ENCODE data around the gene CCDC142. TPM values are rescaled to one million over a fixed set of nuclear protein-coding genes. Genes with fewer than 3 reads are reported as not detected.

CCDC142 gene
- total and polyA plus RNA-seq, 9 donors, result 3.7 to 31.1 (median 21.7) TPM

GRCh38 chr2:74424995-74425406 is 57.8 kb downstream of the CCDC142 start:
- Histone ChIP-seq H3K4me1 (ENCODE audit: insufficient read depth) (peaks cover 3% of the 10 kb centered on the region), H3K27ac (no peak overlapping the region), H3K4me3 (no peak overlapping the region), H3K36me3 (no peaks in the 10 kb centered on the region), H3K9me3 (no peaks in the 10 kb centered on the region), H3K27me3 (no peaks in the 10 kb centered on the region)
- WGBS, 3 donors, result 69 to 74% (median 72%) methylated on average over 5 of the region's 5 CpGs
- no peak for TF ChIP-seq CTCF (IDR thresholded peaks at IDR 0.05)
- TF ChIP-seq POLR2A (IDR thresholded peaks at IDR 0.05), result no peak
- no peak for TF ChIP-seq EP300 (IDR thresholded peaks at IDR 0.05)
- intact Hi-C loops (cut with DNase I), result no loop called here
- DNase-seq, result no peak

- WGBS, 3 donors, result 66 to 76% (median 73%) methylated on average over 5 of the region's 5 CpGs
- no peak overlapping the region for H3K27ac ChIP-seq
- peaks cover 3% of the 10 kb centered on the region for H3K4me1 ChIP-seq (ENCODE audit: insufficient read depth)
- H3K9me3 ChIP-seq, result no peaks in the 10 kb centered on the region
- H3K4me3 ChIP-seq, result no peak overlapping the region
- no peaks in the 10 kb centered on the region for H3K36me3 ChIP-seq
- TF ChIP-seq POLR2A (IDR thresholded peaks at IDR 0.05) (no peak), CTCF (IDR thresholded peaks at IDR 0.05) (no peak), EP300 (IDR thresholded peaks at IDR 0.05) (no peak)
- intact Hi-C loops (cut with DNase I), result no loop called here
- no peaks in the 10 kb centered on the region for H3K27me3 ChIP-seq
- DNase-seq, result no peak
These were observed 58.4 kb downstream of the CCDC142 start for GRCh38 chr2:74424139-74424992.

Other genes starting within 250 kb of the CCDC142 start
- gene SLC4A5, start 139.6 kb downstream of the CCDC142 start, total RNA-seq, result 1 to 10 TPM; 1.5 to 6.3 (median 2.7) TPM
- 1 to 10 TPM; 1.1 to 1.4 TPM for gene SLC4A5, start 139.6 kb downstream of the CCDC142 start, polyA plus RNA-seq
- 100 to 1,000 TPM in 5 of 7 donors, 10 to 100 TPM in 2; 58.5 to 127 (median 111) TPM for gene DCTN1, start 102.7 kb downstream of the CCDC142 start, total RNA-seq
- gene DCTN1, start 102.7 kb downstream of the CCDC142 start, polyA plus RNA-seq, result 100 to 1,000 TPM in 1 of 2 donors, 10 to 100 TPM in 1; 59.5 to 108 TPM
- gene C2orf81, start 61.4 kb downstream of the CCDC142 start, total RNA-seq, result 1 to 10 TPM; 1.3 to 9.9 (median 4.5) TPM
- 1 to 10 TPM in 1 of 2 donors, under 1 TPM in 1; 0.85 to 5.1 TPM for gene C2orf81, start 61.4 kb downstream of the CCDC142 start, polyA plus RNA-seq
- gene WDR54, start 61.3 kb downstream of the CCDC142 start, total RNA-seq, result 10 to 100 TPM in 6 of 7 donors, 1 to 10 TPM in 1; 8.8 to 41.6 (median 16.2) TPM
- gene WDR54, start 61.3 kb downstream of the CCDC142 start, polyA plus RNA-seq, result 10 to 100 TPM in 1 of 2 donors, 1 to 10 TPM in 1; 8.6 to 22.4 TPM
- gene RTKN, start 41.1 kb downstream of the CCDC142 start, total RNA-seq, result 10 to 100 TPM in 5 of 7 donors, 1 to 10 TPM in 2; 1.6 to 30.9 (median 12.2) TPM
- 1 to 10 TPM; 8.6 TPM for gene RTKN, start 41.1 kb downstream of the CCDC142 start, polyA plus RNA-seq
- gene INO80B, start 27.9 kb downstream of the CCDC142 start, total RNA-seq, result 10 to 100 TPM in 6 of 7 donors, 1 to 10 TPM in 1; 9.4 to 60.9 (median 49.6) TPM
- 10 to 100 TPM; 45.1 to 48.6 TPM for gene INO80B, start 27.9 kb downstream of the CCDC142 start, polyA plus RNA-seq
- gene WBP1, start 24.6 kb downstream of the CCDC142 start, total RNA-seq, result 10 to 100 TPM; 61.9 to 93.8 (median 73.3) TPM
- 100 to 1,000 TPM in 1 of 2 donors, 10 to 100 TPM in 1; 52.4 to 114 TPM for gene WBP1, start 24.6 kb downstream of the CCDC142 start, polyA plus RNA-seq
- 10 to 100 TPM; 26.3 to 38.6 (median 36.0) TPM for gene MOGS, start 17.6 kb downstream of the CCDC142 start, total RNA-seq
- gene MOGS, start 17.6 kb downstream of the CCDC142 start, polyA plus RNA-seq, result 10 to 100 TPM; 20.4 to 24.6 TPM
- 100 to 1,000 TPM in 1 of 7 donors, 10 to 100 TPM in 6; 21.9 to 105 (median 85.1) TPM for gene MRPL53, start 10.3 kb downstream of the CCDC142 start, total RNA-seq
- 10 to 100 TPM; 13.1 to 60.1 TPM for gene MRPL53, start 10.3 kb downstream of the CCDC142 start, polyA plus RNA-seq
- 10 to 100 TPM; 15.1 to 21.7 (median 15.7) TPM for gene TTC31, start 83 bp upstream of the CCDC142 start, total RNA-seq
- gene TTC31, start 83 bp upstream of the CCDC142 start, polyA plus RNA-seq, result 10 to 100 TPM; 12.9 to 18.0 TPM
- 1 to 10 TPM in 1 of 7 donors, under 1 TPM in 3, not detected in 3; 0.15 to 1.2 (median 0.28) TPM for gene LBX2, start 16.6 kb upstream of the CCDC142 start, total RNA-seq
- under 1 TPM in 1 of 2 donors, not detected in 1; 0.15 TPM for gene LBX2, start 16.6 kb upstream of the CCDC142 start, polyA plus RNA-seq
- 10 to 100 TPM in 5 of 7 donors, 1 to 10 TPM in 2; 9.3 to 24.3 (median 12.2) TPM for gene PCGF1, start 24.7 kb upstream of the CCDC142 start, total RNA-seq
- 10 to 100 TPM; 14.9 to 23.4 TPM for gene PCGF1, start 24.7 kb upstream of the CCDC142 start, polyA plus RNA-seq
- gene TLX2, start 31.5 kb upstream of the CCDC142 start, total RNA-seq, result not detected
- gene TLX2, start 31.5 kb upstream of the CCDC142 start, polyA plus RNA-seq, result not detected
- gene DQX1, start 43.2 kb upstream of the CCDC142 start, total RNA-seq, result 1 to 10 TPM in 1 of 7 donors, under 1 TPM in 2, not detected in 4; 0.20 to 1.1 (median 0.24) TPM
- gene DQX1, start 43.2 kb upstream of the CCDC142 start, polyA plus RNA-seq, result under 1 TPM in 1 of 2 donors, not detected in 1; 0.06 TPM
- 100 to 1,000 TPM in 1 of 7 donors, 10 to 100 TPM in 6; 57.1 to 101 (median 70.4) TPM for gene AUP1, start 46.7 kb upstream of the CCDC142 start, total RNA-seq
- gene AUP1, start 46.7 kb upstream of the CCDC142 start, polyA plus RNA-seq, result 10 to 100 TPM; 65.8 to 87.1 TPM
- gene HTRA2, start 46.9 kb upstream of the CCDC142 start, total RNA-seq, result 10 to 100 TPM; 28.7 to 47.6 (median 36.4) TPM
- gene HTRA2, start 46.9 kb upstream of the CCDC142 start, polyA plus RNA-seq, result 10 to 100 TPM; 37.5 to 38.9 TPM
- 1 to 10 TPM; 2.3 to 5.9 (median 4.4) TPM for gene LOXL3, start 70.9 kb upstream of the CCDC142 start, total RNA-seq
- gene LOXL3, start 70.9 kb upstream of the CCDC142 start, polyA plus RNA-seq, result 1 to 10 TPM; 3.7 to 8.5 TPM
- gene DOK1, start 71.7 kb upstream of the CCDC142 start, total RNA-seq, result 10 to 100 TPM in 6 of 7 donors, 1 to 10 TPM in 1; 9.4 to 16.0 (median 13.6) TPM
- gene DOK1, start 71.7 kb upstream of the CCDC142 start, polyA plus RNA-seq, result 10 to 100 TPM in 1 of 2 donors, 1 to 10 TPM in 1; 6.5 to 11.8 TPM
- gene M1AP, start 165.3 kb upstream of the CCDC142 start, total RNA-seq, result under 1 TPM in 4 of 7 donors, not detected in 3; 0.36 to 0.50 (median 0.45) TPM
- under 1 TPM; 0.42 to 0.72 TPM for gene M1AP, start 165.3 kb upstream of the CCDC142 start, polyA plus RNA-seq
- 10 to 100 TPM in 3 of 7 donors, 1 to 10 TPM in 4; 6.2 to 13.5 (median 7.4) TPM for gene SEMA4F, start 171.2 kb upstream of the CCDC142 start, total RNA-seq
- gene SEMA4F, start 171.2 kb upstream of the CCDC142 start, polyA plus RNA-seq, result 1 to 10 TPM; 3.8 to 6.9 TPM